SK-N-SH (cell line): ENCODE measurements around the gene C2CD4D. TPM values are rescaled to one million over a fixed set of nuclear protein-coding genes. Genes with fewer than 3 reads are reported as not detected.

ENCODE experiments used
- CTCF ChIA-PET: fragments of 300-600, 350-600 bp; formaldehyde crosslinking; extraction: SDS; loops from one replicate; lab custom pipeline; 2021; lab: Yijun Ruan, JAX
- POLR2A ChIA-PET: fragments of 350-600 bp; sonication (Branson Sonifier 250); formaldehyde crosslinking; extraction: SDS; loops from one replicate; lab custom pipeline; 2020; ENCODE audit warnings: antibody characterized with exemption, inconsistent platforms; lab: Yijun Ruan, JAX
- DNase-seq: peaks from one replicate; pipeline ENCODE4 v3.0.0; 2012
- H2AFZ ChIP-seq: fragments of 200-600 bp; sonication (generic); 2 replicates; pipeline ENCODE4 v1.8.1; 2016; ENCODE audit warnings: antibody characterized with exemption, mild to moderate bottlenecking, low read depth
- H3F3A ChIP-seq: fragments of 200-600 bp; sonication (generic); replicated peaks from 2 replicates; pipeline ENCODE3; 2016; ENCODE audit warnings: antibody characterized with exemption, mild to moderate bottlenecking; ENCODE audit not compliant: insufficient read depth
- H3K27ac ChIP-seq, 2 experiments: fragments of 200-500 bp in 1 of 2; fragments of 200-600 bp in 1 of 2; sonication (Bioruptor generic) in 1 of 2; sonication (generic), shearing (Covaris generic) in 1 of 2; 2 replicates each; pipeline versions ENCODE4 v1.5.1 to v1.6.1; 2014 to 2016; ENCODE audit warnings: low read depth in 2 of 2, inconsistent platforms in 1 of 2, low read length in 1 of 2, mild to moderate bottlenecking in 1 of 2, mixed read lengths in 1 of 2
- H3K27me3 ChIP-seq: fragments of 200-600 bp; sonication (generic), shearing (Covaris generic); 2 replicates; pipeline ENCODE4 v1.6.1; 2016; ENCODE audit warnings: mixed run types; ENCODE audit not compliant: insufficient read depth
- H3K36me3 ChIP-seq, 2 experiments: fragments of 200-500 bp in 1 of 2; fragments of 200-600 bp in 1 of 2; sonication (Bioruptor generic) in 1 of 2; sonication (generic) in 1 of 2; replicated peaks in 1 of 2; 2 replicates each; pipeline versions ENCODE3 to v1.5.1; 2014 to 2016; ENCODE audit warnings: low read length in 1 of 2, mild to moderate bottlenecking in 1 of 2; ENCODE audit not compliant: insufficient read depth in 2 of 2, control insufficient read depth in 1 of 2
- H3K4me1 ChIP-seq, 2 experiments: fragments of 200-500 bp in 1 of 2; fragments of 200-600 bp in 1 of 2; sonication (Bioruptor generic) in 1 of 2; sonication (generic), shearing (Covaris generic) in 1 of 2; 2 replicates each; pipeline versions ENCODE4 v1.5.1 to v1.6.1; 2014 to 2016; ENCODE audit warnings: low read depth in 1 of 2, low read length in 1 of 2, mixed run types in 1 of 2; ENCODE audit not compliant: insufficient read depth in 2 of 2, control insufficient read depth in 1 of 2
- H3K4me2 ChIP-seq: fragments of 200-600 bp; sonication (generic), shearing (Covaris generic); 2 replicates; pipeline ENCODE4 v1.6.1; 2017; ENCODE audit warnings: mixed run types
- H3K4me3 ChIP-seq, 2 experiments: fragments of 200-500 bp in 1 of 2; fragments of 200-600 bp in 1 of 2; sonication (Bioruptor generic) in 1 of 2; sonication (generic), shearing (Covaris generic) in 1 of 2; 2 replicates each; pipeline versions ENCODE4 v1.5.1 to v1.8.1; 2014 to 2016; ENCODE audit warnings: low read depth in 2 of 2, inconsistent platforms in 1 of 2, low read length in 1 of 2, mild to moderate bottlenecking in 1 of 2, mixed read lengths in 1 of 2, moderate library complexity in 1 of 2
- H3K79me2 ChIP-seq: fragments of 200-600 bp; sonication (generic); 2 replicates; pipeline ENCODE4 v1.8.1; 2017; ENCODE audit warnings: mild to moderate bottlenecking; ENCODE audit not compliant: insufficient read depth
- H3K9ac ChIP-seq: fragments of 200-600 bp; sonication (generic); 2 replicates; pipeline ENCODE4 v1.6.1; 2017; ENCODE audit warnings: mixed run types
- H3K9me2 ChIP-seq: fragments of 200-600 bp; sonication (generic); 2 replicates; pipeline ENCODE4 v1.6.1; 2017; ENCODE audit warnings: mixed run types
- H3K9me3 ChIP-seq: fragments of 200-600 bp; sonication (generic); 2 replicates; pipeline ENCODE4 v1.6.1; 2017; ENCODE audit warnings: mixed run types, mild to moderate bottlenecking, moderate library complexity
- H4K20me1 ChIP-seq: fragments of 200-600 bp; sonication (generic); 2 replicates; pipeline ENCODE4 v1.6.1; 2017; ENCODE audit warnings: mild to moderate bottlenecking, mixed run types; ENCODE audit not compliant: insufficient read depth
- ELF1 ChIP-seq: IDR thresholded peaks from 2 replicates; pipeline ENCODE4 v1.4.0; 2012
- EP300 ChIP-seq, 2 experiments: IDR thresholded peaks; 2 replicates each; pipeline versions ENCODE4 v1.4.0 to v1.6.1; 2012; ENCODE audit warnings: borderline replicate concordance in 1 of 2, low read depth in 1 of 2, low read length in 1 of 2
- EZH2phosphoT487 ChIP-seq: fragments of 200-600 bp; sonication (generic); IDR thresholded peaks from 2 replicates; pipeline ENCODE4 v1.6.1; 2017; ENCODE audit warnings: low read depth, mixed run types, mild to moderate bottlenecking, antibody characterized with exemption, moderate library complexity, borderline replicate concordance
- FOSL2 ChIP-seq: IDR thresholded peaks from 2 replicates; pipeline ENCODE4 v1.4.0; 2012; ENCODE audit warnings: low read depth, mild to moderate bottlenecking, moderate library complexity, borderline replicate concordance
- FOXJ3 ChIP-seq: sonication (generic); formaldehyde crosslinking; IDR thresholded peaks from 2 replicates; pipeline ENCODE4 v1.5.1; 2020; ENCODE audit warnings: mild to moderate bottlenecking, missing genetic modification reagents
- GABPA ChIP-seq: IDR thresholded peaks from 2 replicates; pipeline ENCODE4 v1.4.0; 2012; ENCODE audit warnings: low read depth, mild to moderate bottlenecking
- MEF2A ChIP-seq: IDR thresholded peaks from 2 replicates; pipeline ENCODE4 v1.4.0; 2012; ENCODE audit warnings: low read depth, borderline replicate concordance
- RAD21 ChIP-seq: IDR thresholded peaks from 2 replicates; pipeline ENCODE4 v1.6.1; 2012; ENCODE audit warnings: mild to moderate bottlenecking, low read length
- SMC3 ChIP-seq: IDR thresholded peaks from 2 replicates; pipeline ENCODE4 v1.6.1; 2012; ENCODE audit warnings: low read depth, low read length, improper control_type of control experiment
- TCF12 ChIP-seq: IDR thresholded peaks from 2 replicates; pipeline ENCODE4 v1.4.0; 2012
- WGBS: methylation state at CpG from one replicate; pipeline ENCODE4 v1.1.6; 2017; ENCODE audit warnings: low lambda C conversion rate; 5-methylcytosine and 5-hydroxymethylcytosine counted together
- polyA plus RNA-seq, 3 experiments: library from polyadenylated mRNA; depleted of rRNA; stranded (reverse); fragments of >200 nt; gene quantifications; 2 replicates each; pipeline ENCODE4 v1.2.3, GENCODE V29; 2012
- TF ChIP-seq, protein P1 (sequence below): IDR thresholded peaks from 2 replicates; pipeline ENCODE4 v1.4.0; 2012; ENCODE audit warnings: low read depth, borderline replicate concordance
- TF ChIP-seq, protein P2 (sequence below): fragments of 200-600 bp; sonication (generic); IDR thresholded peaks from 2 replicates; pipeline ENCODE4 v1.6.1; 2017; ENCODE audit warnings: antibody characterized with exemption, mild to moderate bottlenecking, moderate library complexity
- TF ChIP-seq, protein P3 (sequence below): fragments of 150-350 bp; IDR thresholded peaks from 2 replicates; pipeline ENCODE4 v1.6.1; 2016; ENCODE audit warnings: mild to moderate bottlenecking, low read depth, low read length

Gene C2CD4D
- polyA plus RNA-seq, 1 of the 3 experiments (the other 2 are of a cell fraction): not detected

DNA sequence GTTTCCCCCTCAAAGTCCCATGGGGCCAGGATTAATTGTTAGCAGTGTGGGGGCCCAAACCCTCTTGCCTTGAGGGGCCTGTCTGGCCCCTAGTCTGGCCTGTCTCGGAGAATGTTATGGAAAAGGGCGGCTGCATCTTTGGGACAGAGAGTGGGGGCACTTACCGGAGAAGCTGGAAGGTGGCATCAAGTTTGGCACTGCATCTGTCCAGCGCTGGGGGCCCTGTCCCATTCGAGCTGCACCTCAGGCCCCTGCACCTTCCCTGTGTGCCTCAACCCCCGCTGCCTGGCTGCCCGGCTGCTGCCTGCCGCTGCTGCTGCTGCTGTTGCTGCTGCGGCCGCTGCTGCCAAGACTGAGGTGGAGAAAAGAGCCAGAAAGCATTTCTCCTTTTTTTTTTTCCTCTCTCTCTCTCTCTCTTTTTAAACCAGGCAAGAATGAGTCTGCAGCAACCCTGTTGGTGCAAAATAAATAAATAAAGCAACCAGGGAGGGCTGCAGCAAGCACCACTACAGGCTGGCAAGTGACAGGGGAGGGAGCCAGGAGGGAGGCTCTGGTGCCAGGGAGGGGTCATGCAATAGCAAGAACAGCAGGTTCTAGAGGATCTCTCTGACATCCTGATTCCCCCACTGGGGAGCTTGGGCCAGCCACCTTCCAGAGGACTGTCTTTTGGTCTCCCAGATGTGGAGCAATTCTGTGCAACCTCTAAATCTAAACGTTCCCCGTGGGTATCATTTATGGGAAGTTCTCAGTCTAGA is 34.4 kb downstream of the C2CD4D start, which contains the start of gene LINGO4:
Gene LINGO4 (minus strand): TSS at position 354 of the 755 bp plus-strand sequence. CDS start 2,715 bp downstream, outside the sequence.
- H3K4me3 ChIP-seq: no peak within 1 kb of the TSS
- no peaks in the 10 kb centered on the region for H3K79me2 ChIP-seq
- H3K9ac ChIP-seq: no peak within 1 kb of the TSS
- H3K27me3 ChIP-seq: peaks cover 40% of the 10 kb centered on the region
- 57% methylated on average over 12 of the region's 12 CpGs for WGBS
- TF ChIP-seq, protein P1, sequence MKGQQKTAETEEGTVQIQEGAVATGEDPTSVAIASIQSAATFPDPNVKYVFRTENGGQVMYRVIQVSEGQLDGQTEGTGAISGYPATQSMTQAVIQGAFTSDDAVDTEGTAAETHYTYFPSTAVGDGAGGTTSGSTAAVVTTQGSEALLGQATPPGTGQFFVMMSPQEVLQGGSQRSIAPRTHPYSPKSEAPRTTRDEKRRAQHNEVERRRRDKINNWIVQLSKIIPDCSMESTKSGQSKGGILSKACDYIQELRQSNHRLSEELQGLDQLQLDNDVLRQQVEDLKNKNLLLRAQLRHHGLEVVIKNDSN: no peak
- TF ChIP-seq ELF1: no peak
- no peak for TF ChIP-seq FOSL2
- TF ChIP-seq MEF2A: no peak
- TF ChIP-seq SMC3: no peak
- no peak for TF ChIP-seq EZH2phosphoT487
- no peak for TF ChIP-seq GABPA
- TF ChIP-seq FOXJ3: no peak
- TF ChIP-seq RAD21: no peak
- TF ChIP-seq TCF12: no peak
- TF ChIP-seq, protein P2, sequence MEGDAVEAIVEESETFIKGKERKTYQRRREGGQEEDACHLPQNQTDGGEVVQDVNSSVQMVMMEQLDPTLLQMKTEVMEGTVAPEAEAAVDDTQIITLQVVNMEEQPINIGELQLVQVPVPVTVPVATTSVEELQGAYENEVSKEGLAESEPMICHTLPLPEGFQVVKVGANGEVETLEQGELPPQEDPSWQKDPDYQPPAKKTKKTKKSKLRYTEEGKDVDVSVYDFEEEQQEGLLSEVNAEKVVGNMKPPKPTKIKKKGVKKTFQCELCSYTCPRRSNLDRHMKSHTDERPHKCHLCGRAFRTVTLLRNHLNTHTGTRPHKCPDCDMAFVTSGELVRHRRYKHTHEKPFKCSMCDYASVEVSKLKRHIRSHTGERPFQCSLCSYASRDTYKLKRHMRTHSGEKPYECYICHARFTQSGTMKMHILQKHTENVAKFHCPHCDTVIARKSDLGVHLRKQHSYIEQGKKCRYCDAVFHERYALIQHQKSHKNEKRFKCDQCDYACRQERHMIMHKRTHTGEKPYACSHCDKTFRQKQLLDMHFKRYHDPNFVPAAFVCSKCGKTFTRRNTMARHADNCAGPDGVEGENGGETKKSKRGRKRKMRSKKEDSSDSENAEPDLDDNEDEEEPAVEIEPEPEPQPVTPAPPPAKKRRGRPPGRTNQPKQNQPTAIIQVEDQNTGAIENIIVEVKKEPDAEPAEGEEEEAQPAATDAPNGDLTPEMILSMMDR: no peak
- no peak for TF ChIP-seq EP300 (IDR thresholded peaks at IDR 0.05; ENCODE audit: borderline replicate concordance in 1 of 2, low read depth in 1 of 2, low read length in 1 of 2)
- TF ChIP-seq, protein P3, sequence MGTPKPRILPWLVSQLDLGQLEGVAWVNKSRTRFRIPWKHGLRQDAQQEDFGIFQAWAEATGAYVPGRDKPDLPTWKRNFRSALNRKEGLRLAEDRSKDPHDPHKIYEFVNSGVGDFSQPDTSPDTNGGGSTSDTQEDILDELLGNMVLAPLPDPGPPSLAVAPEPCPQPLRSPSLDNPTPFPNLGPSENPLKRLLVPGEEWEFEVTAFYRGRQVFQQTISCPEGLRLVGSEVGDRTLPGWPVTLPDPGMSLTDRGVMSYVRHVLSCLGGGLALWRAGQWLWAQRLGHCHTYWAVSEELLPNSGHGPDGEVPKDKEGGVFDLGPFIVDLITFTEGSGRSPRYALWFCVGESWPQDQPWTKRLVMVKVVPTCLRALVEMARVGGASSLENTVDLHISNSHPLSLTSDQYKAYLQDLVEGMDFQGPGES: no peak
- no peaks in the 10 kb centered on the region for H3K36me3 ChIP-seq
- DNase-seq: peak; percentile 42
- no peaks in the 10 kb centered on the region for H4K20me1 ChIP-seq
- no peaks in the 10 kb centered on the region for H3K9me2 ChIP-seq
- H3K4me2 ChIP-seq: no peak within 1 kb of the TSS
- H3K27ac ChIP-seq: peak within 1 kb of the TSS in 1 of 2 experiments; percentile 95; a peak in 2 of 4 replicates
- H3K9me3 ChIP-seq: no peaks in the 10 kb centered on the region
- H3F3A ChIP-seq: no peaks in the 10 kb centered on the region
- H3K4me1 ChIP-seq: peaks cover 0 to 66% of the 10 kb centered on the region in 2 experiments; a peak in 2 of 4 replicates
- CTCF ChIA-PET: no interaction called here
- POLR2A ChIA-PET: no interaction called here
- no peak within 1 kb of the TSS for H2AFZ ChIP-seq
